HL-60/S4 treated with phorbol 12-myristate 13-acetate at 8.2 ng/mL for 4 days and 3 days (cell line): ENCODE data around the gene LRRC4C.

Experiments used
- in situ Hi-C: fragments of 300-500 bp; cut with MboI; formaldehyde crosslinking; loops from 2 replicates; pipeline ENCODE4 v1.15.0; 2022; ENCODE audit warnings: low sequenced_read_pairs

Gene LRRC4C

GRCh38 chr11:41334007-41334933 is 125.2 kb downstream of the LRRC4C start:
- in situ Hi-C loops: loop anchor here (25.0 kb wide), 1 partner anchor 97 kb away; no protein-coding TSS in a partner anchor

DNA sequence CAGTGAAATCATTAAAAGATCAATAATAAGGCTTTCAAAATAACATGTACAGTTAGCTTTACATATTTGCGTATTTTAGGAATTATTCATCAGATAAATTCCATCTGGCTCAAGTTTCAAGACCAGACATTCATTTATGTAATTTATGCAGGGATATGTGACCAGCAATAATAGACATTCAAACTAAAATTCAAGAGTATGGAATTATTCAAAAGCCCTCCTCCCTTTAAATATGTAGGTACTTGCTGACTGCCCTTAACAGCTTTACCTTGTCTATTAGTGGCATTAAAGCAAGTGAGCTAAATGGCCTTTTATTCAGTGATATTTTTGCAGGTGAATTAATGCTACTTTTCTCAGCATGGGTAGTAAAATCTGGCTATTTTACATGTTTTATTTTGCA is 126.1 kb downstream of the LRRC4C start:
- in situ Hi-C loops: loop anchor here (25.0 kb wide), 1 partner anchor 96 kb away; no protein-coding TSS in a partner anchor

DNA sequence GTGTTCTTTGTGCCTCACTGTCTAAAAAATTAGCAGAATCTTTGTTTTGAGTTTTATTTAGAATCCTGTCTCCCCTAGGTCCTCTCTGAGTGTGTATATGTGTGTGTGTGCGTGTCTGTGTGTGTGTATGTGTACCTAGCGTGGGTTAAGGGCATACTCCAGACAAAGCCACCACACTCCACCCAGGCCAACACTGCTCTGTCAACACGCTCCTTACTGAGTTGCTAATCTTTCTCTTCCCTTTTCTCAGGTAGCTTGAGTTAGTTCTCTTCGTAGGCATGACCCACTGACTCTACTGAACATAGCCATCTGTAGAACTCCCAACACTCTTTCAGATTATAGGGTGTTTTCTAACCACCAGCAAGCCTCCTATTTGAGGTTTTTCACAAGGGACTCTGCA is 131.1 kb downstream of the LRRC4C start:
- in situ Hi-C loops: loop anchor here (25.0 kb wide), 1 partner anchor 91 kb away; no protein-coding TSS in a partner anchor

DNA sequence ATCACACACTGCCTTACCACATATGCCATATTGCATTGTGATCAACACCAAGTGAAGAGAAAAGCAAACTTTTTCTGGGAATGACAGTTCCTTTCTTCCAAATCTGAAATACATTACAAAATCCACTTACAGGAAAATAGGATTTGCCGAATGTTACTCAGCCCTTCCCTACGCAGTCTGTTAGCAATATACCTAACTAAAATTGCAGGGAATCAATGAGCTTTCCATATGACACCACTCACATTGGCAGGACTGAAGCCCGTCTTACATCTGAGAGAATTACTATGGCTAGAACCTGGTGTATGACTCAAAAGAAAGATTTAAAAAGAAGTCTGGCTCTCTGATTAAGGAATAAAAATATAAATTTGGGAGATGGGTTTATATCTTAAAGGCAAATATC is 136.0 kb downstream of the LRRC4C start:
- in situ Hi-C loops: no loop called here

GRCh38 chr11:41320653-41321052 is 138.8 kb downstream of the LRRC4C start:
- in situ Hi-C loops: no loop called here

GRCh38 chr11:41320238-41320637 is 139.2 kb downstream of the LRRC4C start:
- in situ Hi-C loops: no loop called here

DNA sequence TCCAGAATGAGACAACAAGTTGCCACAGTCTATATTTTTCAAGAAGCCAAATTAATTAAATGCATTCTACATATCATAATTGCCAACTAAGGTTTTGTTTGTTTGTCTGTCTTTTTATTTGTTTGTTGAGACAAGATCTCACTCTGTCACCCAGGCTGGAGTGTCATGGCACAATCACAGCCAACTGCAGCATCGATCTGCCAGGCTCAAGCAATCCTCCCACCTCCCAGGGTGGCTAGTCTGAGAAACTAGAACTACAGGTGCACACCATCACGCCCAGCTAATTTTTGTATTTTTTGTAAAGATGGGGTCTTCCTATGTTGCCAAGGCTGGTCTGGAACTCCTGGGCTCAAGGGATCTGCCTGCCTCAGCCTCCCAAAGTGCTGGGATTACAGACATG is 140.0 kb downstream of the LRRC4C start:
- in situ Hi-C loops: no loop called here

DNA sequence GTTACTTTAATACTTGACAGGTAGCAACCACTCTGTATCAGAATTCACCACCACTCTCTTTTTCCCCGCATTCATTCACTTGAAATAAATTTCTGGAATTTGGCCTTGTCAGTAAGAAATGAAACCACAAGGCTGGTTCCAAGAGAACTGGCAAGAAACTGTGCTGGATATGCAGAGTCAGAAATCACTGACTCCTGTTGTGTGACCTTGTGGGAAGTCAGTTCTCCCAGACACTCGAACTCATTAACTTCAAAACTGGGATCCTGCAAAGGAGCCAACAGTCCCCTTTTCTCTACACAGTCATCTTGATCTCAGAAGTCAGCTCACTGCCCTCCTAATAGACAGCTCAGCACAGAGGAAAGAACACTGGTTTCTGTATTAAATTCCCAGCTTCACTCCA is 142.7 kb downstream of the LRRC4C start:
- in situ Hi-C loops: no loop called here

DNA sequence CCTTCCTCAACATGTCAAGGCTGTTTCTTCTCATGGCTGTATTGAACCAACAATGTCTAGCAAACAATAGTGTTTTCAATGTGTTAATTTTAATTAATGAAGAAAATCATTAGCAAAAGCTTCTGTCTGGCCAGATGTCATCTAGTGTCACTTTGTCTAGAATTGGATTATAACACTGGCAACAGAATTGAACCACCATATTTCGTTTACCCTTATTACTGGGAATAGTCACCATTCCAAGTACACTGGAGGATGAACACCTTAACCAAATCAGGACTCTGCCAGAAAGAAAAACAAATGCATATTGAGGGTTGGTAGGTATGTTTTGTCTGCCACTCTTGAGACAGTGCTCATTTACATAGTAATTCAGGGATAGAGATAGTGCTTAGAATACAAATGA is 146.2 kb downstream of the LRRC4C start:
- in situ Hi-C loops: no loop called here

- in situ Hi-C loops: no loop called here
These were observed 149.7 kb downstream of the LRRC4C start for GRCh38 chr11:41309716-41310115.

GRCh38 chr11:41309111-41309522 is 150.3 kb downstream of the LRRC4C start:
- in situ Hi-C loops: no loop called here

- in situ Hi-C loops: no loop called here
These were observed 151.2 kb downstream of the LRRC4C start for GRCh38 chr11:41308286-41308685.

DNA sequence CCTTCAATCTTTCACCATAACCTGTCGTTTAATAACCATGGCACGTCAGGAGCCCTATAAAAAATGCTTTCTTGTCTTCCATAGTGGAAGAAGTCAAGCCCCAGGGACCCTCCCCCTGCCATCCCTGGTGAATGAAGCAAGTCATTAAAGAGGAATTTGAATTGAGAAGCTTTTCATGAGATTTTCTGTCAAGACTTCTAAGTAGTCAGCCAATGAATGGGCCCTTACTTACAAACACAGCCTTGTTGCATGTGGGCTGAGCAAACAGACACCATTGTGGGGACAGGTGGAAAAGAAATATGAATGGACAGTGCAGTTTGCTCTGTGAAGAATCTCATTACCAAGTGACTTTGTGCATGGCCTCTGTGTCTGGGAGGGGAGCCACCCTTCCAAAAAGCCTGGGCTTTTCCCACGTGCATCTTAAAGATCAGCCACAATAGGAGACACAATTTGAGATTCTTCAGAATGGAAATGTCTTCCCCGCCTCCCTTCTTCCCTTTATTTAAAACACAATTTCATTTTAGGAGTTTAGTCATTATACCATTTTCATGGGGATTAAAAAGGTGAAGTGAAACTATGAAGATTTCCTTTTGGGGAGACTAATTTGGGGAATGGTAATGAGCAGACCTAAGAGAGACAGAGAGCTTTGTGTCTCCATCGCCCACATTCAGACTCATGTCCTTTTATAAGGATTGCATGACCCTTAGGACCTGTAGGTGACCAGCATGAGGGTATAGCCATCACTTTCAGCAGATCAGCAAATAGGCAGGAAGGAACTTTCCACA is 152.0 kb downstream of the LRRC4C start:
- in situ Hi-C loops: no loop called here

GRCh38 chr11:41306431-41306830 is 153.0 kb downstream of the LRRC4C start:
- in situ Hi-C loops: no loop called here

GRCh38 chr11:41301023-41301422 is 158.4 kb downstream of the LRRC4C start:
- in situ Hi-C loops: no loop called here

DNA sequence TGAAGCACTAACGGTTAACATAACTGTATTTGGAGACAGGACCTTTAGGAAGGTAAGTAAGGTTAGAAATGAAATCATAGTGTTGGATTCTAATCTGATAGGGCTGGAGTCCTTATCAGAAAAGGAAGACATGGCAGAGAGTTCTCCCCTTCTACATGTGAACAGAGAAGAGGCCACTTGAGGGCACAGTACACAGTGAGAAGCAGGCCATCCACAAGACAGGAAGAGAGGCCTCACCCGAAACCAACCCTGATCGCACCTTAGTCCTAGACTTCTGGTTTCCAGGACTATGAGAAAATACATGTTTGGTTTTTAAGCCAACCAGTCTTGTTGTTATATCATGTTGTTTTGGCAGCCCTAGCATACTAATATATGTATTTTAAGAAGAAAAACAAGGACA is 170.0 kb downstream of the LRRC4C start:
- in situ Hi-C loops: no loop called here

DNA sequence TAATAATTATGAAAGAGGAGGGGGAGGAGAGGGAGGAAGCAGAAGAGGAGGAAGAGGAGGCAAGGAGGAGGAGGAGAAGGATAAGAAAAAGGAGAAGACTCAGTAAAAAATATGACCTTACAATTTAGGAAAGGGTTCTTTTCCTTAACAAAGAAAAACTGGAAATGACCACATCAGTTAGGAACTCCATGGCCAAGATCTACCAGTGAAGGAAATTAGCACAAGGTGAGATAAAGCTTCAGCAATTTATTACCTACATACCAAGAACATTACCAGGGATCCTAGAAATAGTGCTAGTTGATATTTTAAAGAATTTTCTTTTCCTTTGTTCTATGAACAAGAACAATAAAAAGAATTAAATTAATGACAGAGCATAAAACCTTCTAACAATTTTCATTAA is 172.7 kb downstream of the LRRC4C start:
- in situ Hi-C loops: no loop called here

DNA sequence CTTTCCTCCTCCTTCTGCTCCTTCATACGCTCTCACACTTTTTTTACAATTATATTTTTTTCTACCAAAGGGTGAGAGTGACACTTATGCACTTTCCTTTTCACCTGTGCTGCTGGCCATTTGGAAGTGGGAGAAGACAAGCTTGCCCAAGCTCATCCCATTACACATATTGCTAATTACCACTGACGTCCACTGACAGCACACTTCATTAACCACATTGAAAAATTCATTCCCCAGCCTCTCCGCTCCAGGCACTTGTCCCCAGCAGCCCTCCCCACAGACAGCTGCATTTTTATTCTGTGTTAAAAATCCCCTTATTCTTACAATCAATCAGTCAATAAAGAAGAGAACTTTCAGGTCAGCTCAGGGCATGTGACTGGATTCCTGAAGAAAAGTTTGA is 175.1 kb downstream of the LRRC4C start:
- in situ Hi-C loops: no loop called here

- in situ Hi-C loops: no loop called here
These were observed 176.1 kb downstream of the LRRC4C start for GRCh38 chr11:41283191-41283930.

DNA sequence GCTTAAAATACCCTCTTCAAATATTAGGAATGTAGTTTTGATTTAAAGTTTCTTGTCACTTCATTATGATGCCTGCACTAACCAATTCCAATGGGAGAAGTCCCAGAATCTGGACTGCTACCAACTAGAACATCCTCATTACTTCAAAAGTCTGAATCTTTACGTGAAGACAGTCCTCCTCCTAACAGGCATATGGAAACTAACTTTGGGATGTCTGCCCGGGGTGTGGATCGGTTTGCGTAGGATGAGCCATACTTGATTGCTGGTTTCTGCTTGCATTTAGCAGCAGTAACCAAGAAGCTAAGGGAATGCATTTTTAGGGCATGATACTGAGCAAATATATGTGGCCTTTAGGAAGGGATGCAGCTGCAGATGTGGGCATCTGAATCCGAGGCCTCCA is 177.1 kb downstream of the LRRC4C start:
- in situ Hi-C loops: no loop called here

DNA sequence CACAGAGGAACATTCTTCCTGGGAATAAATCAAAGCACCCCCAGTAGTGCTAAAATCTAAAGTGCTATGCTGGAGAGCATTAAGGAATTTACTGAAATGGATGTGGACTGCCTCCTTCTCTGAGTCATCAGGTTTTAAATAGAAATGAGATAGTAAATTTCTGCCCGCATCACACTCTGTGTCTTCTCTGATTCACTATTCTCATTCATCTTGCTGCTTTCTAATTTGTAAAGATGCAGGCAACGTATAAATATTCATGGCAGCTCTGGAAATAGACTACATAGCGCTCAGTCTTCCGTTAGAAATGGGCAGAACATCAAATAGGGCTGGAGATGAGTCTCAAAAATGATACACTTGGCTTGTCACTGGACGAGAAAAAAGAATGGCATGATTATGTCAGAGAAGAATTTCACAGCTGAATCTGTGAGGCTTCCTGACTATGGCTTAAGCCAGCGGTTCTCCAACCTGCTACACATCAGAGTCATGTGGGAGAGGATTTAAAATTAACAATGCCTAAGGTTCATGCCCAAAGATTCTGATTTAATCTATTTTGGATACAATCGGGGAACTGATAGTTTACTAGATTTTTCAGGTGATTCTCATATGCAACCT is 178.2 kb downstream of the LRRC4C start:
- in situ Hi-C loops: no loop called here
